EH (cell line): ENCODE results near the gene ASZ1.

Source experiments
- DNase-seq: peaks from one replicate; pipeline ENCODE4 v3.0.0-alpha.2; 2015; ENCODE audit warnings: low read depth

The ASZ1 gene

DNA sequence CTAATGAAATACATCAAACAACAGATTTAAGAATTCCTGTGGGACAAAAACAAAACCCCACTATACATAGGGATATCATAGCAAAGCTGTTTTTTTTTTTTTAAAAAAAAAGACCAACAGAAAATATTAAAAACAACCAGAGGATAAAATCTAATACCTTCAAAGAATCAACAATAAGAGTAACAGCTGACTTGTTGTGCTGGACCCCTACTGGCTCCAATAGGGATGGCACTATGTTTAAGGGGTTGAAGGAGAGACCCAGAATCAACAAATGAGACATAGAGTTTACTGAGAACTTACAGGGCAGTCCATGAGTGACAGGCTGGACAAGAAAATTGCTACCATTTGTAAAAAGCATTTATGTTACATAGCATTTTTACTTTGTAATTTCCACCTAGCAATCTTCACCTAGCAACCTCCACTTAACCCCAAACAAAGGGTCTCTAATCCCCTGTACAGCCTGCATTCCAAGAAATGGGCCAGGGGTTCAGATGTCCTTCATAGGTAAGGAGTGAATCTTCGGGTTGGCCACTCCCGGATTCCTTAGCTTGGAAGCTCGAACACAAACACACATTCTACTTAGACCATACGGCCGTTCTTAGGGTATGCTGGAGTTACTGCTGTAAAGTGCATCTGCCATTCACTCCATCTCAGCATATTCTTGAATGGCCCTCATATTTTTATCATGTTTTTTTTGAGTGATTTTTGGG lies 25.8 kb downstream of the ASZ1 start:
- peak; percentile 4 for DNase-seq

DNA sequence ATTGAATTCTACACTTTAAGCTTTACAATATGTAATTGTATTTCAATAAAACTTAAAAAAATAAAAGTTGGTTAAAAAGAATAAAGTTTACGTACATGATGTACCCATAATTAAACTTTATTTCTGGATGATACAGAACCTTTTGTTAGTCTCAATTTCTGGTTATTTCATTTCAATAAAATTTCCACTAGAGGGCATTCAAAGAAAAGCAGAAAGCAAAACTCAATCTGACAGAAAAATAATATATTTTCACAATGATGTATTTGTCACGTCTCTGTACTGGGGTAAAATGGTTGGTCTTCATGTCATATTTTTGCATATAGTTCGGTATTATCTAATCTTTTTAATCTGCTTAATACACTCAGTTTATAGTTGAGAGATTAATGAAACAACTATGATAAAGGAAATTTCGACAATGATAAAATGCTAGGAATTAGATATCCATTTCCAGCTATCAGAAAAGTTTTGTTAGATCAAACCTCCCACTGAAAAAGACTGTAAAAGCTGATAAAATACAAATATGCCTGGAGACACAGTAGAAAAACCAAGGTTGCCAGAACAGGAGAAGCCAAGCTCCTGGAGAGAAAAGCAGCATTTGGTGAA lies 27.4 kb downstream of the ASZ1 start:
- DNase-seq, result no peak

DNA sequence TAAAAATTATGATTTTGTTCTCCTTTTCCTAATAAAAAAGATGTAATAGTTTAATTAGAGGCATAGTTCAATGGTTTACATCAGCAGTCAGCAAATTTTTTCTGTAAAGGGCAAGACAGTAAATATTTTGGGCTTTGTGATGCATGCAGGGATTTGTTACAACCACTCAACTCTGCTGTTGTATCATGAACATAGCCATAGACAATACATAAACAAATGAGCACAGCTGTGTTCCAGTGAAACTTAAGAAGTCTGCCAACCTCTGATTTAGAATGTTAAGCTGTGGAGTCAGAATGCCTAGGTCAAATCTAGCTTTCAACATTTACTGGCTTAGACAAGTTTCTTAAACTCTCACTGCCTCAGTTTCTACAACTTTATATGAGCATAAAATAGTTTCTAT lies 31.6 kb downstream of the ASZ1 start:
- no peak for DNase-seq

DNA sequence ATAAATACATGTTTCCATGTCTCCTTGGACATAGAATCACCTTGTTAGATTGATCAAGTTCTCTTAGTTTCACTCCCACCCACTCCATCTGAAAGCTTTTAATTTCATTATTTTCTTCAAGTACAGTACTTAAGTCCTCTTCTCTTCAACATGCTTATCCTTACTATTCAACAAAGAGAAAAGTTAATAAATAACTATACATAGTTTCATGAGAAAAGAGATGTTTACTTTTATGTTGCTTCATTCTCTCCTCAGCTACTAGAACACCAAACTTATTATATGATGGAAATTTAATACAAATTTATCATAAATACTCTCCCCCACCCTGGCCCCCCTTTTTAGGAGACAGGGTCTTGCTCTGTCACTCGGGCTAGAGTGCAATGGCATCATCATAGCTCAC lies 33.5 kb downstream of the ASZ1 start:
- no peak for DNase-seq

DNA sequence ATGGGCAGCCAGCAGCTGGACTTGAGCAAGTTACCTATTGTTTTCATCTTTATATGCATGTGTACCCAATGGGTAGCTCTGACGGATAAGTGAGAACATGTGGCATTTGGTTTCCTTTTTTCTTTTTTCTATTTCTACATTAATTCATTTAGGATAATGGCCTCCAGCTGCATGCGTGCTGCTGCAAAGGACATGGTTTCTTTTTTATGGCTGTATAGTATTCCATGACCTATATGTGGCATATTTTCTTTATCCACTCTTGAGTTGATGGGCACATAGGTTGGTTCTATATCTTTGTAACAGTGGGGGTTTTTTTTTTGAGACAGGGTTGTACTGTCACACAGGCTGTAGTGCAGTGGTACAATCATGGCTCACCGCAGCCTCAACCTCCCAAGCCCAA lies 37.4 kb downstream of the ASZ1 start:
- DNase-seq, result no peak

DNA sequence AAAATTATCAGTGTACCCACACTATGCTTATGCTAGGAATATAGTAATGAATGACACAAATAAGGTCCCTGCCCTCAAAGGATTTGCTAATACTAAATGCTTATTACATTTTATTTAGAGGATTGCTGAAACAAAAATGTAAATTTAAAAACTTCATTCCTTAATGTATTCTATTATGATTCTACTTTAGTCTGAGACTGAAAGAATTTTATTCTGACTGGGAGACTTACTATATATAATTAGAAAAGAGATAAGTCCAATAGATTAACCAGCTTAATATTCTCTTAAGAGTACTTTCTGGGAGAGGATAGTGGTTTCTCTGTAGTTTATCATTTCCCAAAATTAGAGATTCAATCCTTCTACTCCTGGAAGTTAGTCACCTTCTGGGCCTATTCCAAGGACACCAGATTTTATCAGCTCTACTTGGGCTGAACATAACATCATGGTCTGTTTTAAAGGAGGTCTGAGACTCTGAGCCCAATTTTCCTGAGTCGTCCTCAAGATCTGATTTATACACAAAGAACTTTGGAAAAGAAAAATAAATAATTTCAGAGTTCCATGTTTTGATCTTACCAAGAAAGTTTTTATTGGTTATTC lies 41.1 kb downstream of the ASZ1 start:
- DNase-seq, result peak; percentile 63

DNA sequence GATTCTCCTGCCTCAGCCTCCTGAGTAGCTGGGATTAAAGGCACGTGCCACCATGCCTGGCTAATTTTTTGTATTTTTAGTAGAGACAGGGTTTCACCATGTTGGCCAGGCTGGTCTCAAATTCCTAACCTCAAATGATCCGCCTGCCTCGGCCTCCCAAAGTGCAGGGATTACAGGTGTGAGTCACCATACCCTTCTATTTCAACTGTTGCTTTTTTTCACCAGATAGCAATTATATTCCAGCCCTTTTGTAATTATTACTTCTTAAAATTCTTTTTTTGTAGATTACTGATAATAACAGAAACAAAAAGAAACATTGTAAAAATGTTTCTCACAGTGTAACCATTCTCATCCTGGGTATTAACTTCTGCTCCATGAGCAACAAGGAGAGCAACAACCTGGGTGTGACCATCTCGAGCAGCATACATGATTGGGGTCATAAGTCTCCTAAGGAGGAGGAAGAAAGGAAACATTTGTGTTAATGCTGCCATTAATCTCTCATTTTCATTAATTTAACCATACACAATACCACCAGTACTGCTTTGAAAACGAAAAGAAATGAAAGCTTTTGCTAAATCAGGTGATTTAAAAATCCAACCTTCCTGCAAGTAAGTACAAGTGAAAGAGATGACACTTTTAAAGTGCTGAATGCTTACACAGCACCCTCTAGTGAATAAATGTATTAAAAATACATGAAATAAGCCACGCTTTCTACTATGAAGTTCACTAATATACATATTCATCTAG lies 41.8 kb downstream of the ASZ1 start:
- peak; percentile 47 for DNase-seq

DNA sequence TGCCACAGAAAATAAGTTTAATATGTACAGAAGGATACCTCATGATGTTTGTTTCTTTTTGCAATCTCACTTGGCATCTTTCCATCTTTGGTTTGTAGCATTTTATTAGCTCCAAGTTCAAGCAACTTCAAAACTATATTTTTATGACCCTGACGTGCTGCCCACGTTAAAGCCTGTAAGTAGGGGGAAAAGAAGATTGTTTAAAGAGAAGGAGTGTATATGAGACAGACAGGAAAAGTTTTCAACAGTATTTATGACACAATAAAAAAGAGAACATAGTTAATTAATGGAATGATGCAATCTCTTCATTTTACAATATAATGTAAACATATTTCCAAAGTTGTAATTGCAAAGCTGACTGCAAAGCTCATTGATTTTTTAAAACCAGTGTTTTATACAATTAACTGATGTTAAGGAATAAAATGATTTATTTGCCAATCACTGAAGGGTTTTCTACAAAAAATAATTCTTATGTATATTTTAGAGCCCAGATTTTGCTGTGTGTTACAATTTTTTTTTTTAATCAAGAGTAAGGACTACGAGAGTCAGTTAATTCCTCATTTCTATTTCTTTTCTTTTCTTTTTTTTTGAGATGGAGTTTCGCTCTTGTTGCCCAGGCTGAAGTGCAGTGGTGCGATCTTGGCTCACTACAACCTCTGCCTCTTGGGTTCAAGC lies 42.5 kb downstream of the ASZ1 start:
- DNase-seq, result peak; percentile 14

DNA sequence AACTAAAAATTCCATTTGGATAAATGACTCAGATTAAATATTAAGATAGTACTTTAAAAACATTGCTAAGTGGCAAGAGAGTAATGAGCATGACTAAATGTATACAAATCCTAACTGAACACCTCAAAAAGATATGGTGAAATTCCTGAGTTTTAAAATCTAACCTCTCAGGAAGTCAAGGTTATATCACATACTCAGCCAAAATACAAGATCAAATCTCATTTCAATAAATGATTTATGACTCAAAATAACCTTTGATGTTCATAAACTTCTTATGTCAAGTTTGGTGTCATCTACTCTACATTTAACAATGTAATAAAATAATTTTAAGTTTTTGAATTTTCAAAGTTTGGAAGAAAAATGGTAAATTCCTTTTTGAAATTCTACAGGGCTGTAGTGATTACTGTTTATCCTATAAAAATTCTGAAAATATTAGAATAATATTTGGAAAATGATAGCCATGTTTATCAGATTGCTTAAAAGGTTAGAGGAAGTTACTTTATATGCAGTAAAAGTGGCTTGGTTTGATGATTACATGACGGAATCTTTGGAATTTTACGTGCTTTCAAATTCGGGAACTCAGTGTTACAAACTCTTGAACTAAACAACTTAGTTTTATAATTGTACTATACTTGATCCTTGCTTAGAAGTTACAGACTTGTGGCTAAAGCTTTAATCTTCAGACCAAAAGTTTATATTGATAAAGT lies 43.7 kb downstream of the ASZ1 start:
- peak; percentile 16 for DNase-seq

DNA sequence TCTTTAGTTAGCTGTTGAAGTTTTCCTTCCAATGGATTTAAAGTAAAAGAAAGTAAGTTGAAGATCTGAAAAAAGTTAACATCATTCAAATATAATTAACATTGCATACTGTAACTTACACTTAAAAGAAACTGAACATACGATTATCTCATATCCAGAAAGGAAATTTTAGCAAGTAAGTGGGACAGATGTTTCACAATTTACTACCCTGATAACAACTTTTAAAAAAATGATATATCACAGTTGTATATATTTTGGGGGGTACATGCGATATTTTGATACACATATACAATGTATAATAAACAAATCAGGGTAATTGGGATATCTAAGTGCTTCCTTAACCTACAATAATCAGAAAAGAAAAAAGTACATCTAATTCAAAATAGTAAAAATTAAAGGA lies 44.2 kb downstream of the ASZ1 start:
- DNase-seq, result no peak

DNA sequence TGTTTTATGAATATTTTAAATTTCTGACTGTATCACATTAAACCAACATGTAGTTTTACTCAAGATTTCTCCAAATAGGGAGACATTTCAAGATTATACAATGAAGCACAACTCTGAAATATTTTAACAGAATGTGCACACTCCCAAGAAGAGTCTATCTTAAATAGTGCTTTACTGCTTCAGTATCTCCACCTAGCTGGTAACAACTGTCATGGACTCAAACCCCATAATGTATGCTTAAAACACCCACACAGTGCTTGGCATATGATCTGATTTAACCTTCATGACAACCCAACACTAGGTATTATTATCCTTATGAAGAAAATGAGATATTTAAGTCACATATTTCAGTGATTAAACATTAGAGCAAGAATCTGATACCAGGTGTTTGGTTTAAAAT lies 45.9 kb downstream of the ASZ1 start:
- no peak for DNase-seq

DNA sequence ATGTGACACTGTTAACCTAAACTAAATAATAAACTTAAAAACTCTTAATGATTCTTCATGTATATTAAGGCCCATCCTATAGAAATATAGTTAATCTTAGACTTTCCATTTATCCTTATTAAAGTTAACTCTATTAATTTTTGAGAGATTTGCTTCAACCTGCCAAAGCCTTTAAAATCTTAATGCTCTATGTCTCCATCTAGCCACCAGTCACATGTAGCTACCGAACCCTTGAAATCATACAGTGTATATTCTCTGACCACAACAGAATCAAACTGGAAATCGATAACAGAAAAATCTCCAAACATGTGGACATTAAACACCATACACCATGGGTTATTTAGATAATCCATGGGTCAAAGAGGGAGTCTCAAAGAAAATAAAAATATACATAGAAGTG lies 51.9 kb downstream of the ASZ1 start:
- peak; percentile 13 for DNase-seq

DNA sequence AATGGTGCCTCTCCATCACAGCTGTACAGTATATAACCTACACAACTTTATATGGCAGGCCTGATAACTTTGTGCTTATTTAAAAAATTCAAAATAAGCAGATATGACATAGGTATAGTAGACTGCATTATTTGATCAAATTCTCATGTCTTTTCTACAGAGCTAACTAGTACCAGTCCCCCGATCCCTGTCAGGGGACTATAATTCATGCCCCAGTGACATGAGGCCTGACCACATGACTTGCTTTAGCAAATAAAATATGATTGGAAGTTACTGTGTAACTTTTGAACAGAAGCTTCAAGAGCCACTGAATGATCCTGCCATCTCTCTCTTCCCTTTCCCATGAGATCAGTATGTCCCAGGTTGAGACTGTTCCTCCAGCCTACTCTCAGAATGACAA lies 55.2 kb downstream of the ASZ1 start:
- DNase-seq, result no peak

DNA sequence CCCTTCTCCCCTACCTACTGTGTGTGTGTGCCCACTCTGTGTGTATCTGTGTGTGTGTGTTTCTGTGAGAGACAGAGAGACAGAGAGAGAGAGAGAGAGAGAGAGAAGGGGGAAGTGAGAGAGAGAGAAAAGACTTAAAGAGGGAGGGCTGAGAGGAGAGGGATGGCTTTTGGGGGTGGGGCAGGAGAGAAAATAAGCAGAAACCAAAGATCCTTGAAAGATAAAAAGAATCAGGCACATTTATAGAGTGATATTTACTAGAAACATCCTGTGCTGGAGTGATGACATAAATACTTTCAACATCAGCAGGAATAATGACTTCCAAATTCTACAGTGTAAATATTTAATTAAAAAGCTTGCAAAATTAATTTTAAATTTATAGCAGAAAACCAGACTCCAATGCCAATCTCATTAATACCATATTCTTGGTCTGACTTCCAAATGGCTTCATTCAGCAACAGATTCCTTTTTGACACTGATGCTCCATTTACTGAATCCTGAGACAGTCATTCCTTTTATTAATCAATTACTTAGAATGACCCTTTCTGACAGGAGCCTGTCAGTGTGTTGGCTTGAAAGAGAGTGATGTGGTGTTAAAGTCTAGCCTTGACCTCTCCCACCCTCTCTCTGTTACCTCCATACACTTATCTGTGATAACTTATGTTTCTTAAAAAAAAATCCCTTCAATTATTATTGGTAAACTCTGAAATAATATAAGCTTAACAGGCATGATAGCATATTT lies 62.8 kb downstream of the ASZ1 start:
- DNase-seq, result no peak

DNA sequence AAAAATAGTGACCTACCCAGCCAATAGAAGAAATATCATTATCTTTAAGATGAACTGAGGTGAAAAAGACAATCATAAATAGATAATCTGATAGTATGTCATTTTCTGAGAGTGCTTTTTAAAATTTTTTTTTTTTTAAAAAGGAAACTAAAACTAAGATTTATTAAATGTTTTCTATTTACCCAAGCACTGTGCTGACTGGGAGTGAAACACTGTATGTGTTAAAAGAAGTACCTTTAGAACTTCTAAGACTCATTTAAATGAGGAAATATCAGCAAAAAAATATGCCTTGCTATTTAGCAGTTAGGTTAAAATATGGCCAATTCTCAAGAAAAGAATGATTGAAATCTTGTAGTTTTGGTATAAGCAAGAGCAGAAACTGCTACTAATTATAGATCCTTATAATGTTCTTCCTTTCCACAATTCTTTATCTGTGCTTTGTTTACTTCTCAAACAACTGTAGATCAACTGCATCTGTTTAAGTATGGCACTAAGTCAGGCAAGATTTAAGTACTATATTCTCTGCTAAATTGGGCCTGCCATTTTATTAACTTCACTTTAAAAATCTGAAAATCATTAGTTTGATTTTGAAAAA lies 64.9 kb downstream of the ASZ1 start:
- DNase-seq, result no peak

DNA sequence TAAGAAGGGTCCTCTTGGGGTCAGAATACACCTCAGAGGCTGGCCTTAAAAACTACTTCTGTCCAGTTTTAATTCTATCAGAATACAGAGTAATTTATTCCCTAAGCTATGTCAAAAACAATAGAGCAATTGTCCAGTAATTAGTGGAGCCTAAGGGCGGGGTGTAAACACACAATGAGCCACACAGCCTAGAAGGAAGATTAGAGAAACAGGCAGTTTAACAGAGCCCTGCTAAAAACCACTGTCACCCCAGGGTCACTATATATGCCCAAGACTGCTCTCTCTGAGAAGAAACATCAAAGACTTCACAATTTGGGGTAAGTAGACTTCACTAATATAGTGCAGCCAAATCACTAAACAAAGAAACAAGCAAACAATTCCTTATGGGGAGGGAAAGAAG lies 77.3 kb downstream of the ASZ1 start:
- DNase-seq, result no peak

DNA sequence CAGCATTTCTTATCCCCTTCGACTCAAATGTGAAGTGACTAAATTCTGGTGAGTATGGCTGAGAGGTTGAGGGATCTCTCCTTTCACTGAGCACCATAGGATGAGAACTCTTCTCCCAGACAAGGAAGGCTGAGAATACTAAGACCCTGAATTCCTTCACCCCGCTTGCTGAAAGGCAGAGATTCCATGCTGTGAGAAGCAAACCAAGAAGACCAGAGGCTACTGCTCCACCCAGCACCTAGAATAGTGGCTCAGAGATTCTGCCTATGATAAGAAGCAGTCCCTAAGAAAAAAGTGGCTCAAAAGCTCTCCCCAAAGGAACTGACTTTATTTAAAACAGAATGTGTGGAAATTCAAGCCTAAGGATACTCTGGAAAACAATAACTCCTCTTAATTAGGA lies 77.7 kb downstream of the ASZ1 start:
- DNase-seq, result no peak

DNA sequence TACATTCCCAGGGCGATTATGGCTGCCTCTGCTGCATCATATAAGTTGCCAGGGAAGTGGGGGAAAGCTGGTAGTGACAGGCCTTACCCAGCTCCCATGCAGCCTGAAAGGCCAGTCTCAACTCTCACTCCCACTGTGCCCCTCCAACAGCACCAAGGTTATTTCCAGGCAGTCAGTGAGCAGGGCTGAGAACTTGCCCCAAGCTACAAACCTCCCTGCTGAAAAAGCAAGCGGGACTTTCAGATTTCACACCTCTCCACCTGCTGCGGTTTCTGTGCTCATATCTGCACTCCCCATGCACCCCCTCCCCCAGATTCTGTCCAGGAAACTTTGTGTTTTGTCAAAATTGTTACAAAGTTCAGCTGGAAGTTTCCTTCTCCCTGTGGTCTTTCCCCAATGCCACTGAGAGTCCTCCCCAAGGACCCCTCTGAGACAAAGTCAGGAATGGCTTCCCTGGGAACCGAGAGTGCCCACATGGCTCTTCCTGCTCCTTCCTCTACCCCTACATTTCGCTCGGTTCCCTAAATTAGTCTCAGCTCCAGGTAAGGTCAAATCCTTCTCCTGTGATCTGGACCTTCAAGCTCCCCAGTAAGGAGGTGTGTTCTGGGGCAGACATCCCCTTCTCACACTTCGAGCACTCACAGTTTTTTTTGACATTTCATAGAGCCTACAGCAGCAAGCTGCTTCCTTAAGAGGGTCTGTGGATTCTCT lies 79.2 kb downstream of the ASZ1 start:
- DNase-seq, result no peak

DNA sequence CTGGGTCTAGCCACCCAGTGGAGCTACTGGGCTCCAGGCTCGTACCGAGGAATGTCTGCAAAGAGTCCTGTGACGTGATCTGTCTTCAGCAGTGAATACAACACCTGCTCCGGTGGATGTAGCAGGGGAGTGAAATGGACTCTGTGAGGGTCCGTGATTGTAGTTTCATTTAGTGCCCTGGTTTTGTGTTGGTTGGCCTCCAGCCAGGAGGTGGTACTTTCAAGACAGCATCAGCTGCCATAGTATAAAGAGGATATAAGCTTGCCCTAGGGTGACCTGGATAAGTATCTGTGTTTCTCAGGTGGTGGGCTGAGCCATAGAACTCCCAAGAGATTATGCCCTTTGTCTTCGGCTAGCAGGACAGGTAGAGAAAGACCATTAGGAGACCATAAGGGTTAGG lies 79.8 kb downstream of the ASZ1 start:
- no peak for DNase-seq

DNA sequence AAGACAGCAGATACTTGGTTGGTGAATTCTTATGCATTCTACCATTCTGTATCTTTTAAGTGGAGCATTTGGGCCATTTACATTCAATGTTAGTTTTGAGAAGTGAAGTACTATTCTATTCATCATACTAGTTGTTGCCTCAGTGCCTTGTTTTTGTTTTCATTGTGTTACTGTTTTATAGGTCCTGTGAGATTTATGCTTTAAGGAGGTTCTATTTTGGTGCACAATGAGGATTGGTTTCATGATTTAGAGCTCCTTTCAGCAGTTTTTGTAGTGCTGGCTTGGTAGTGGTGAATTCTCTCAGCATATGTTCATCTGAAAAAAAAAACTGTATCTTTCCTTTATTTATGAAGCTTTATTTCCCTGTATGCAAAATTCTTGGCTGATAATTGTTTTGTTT lies 81.1 kb downstream of the ASZ1 start:
- no peak for DNase-seq
